HG03520 (cell line): Measurements from ENCODE around the gene PDE4A.

Experiments
- ATAC-seq: cut with Tn5 transposase; IDR thresholded peaks from one replicate; pipeline ENCODE4 v1.9.1; 2021; ENCODE audit warnings: mild to moderate bottlenecking, moderate library complexity; ENCODE audit not compliant: unreplicated experiment

The PDE4A gene

GRCh38 chr19:10505583-10506229 lies 85.4 kb downstream of the PDE4A start:
- ATAC-seq = no peak

DNA sequence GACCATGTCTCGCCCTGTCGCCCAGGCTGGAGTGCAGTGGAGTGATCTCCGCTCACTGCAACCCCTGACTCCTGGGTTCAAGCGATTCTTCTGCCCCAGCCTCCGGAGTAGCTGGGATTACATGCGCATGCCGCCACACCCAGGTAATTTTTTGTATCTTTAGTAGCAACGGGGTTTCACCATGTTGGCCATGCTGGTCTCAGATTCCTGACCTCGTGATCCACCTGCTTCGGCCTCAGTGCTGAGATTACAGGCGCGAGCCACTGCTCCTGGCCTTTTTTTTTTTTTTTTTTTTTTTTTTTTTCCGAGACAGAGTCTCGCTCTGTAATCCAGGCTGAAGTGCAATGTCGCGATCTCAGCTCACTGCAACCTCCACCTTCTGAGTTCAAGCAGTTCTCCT lies 87.7 kb downstream of the PDE4A start:
- no peak for ATAC-seq

DNA sequence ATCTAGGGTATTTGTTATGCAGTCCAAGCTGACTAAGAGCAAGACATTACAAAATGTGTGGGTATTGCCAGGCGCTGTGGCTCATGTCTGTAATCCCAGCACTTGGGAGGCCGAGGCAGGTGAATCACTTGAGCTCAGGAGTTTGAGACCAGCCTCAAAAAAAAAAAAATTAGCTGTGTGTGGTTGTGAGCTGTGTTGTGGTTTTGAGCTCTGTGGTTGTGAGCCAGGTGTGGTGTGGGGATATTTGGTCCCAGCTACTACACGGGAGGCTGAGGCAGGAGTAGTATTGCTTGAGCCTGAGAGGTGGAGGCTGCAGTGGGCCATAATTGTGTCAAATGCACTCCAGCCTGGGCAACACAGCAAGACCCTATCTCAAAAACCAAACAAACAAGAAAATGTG lies 88.4 kb downstream of the PDE4A start:
- no peak for ATAC-seq

DNA sequence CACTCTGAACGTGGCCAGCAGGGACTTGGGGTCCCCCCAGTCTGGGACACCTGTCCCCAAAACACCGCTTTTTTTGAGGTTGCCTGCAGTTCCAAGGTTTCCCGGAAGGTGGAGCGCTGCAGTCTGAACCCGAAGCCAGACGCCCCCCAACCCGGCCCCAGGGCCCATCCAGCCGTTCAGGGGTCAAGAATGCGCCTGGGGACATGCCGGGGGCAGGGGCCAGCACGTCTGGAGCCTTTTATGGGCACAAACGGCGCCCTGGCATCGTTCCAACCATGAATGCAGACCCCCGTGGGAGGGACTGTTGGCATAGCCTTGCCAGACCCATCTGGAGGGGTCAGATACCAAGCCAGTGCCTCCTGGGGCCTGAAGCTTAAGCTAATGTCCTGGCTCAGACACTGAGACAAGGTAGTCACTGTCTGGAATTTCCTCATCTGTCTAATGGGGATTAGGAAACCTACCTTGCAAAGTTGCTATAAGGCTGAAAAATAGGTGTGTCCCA lies 90.0 kb downstream of the PDE4A start:
- no peak for ATAC-seq

DNA sequence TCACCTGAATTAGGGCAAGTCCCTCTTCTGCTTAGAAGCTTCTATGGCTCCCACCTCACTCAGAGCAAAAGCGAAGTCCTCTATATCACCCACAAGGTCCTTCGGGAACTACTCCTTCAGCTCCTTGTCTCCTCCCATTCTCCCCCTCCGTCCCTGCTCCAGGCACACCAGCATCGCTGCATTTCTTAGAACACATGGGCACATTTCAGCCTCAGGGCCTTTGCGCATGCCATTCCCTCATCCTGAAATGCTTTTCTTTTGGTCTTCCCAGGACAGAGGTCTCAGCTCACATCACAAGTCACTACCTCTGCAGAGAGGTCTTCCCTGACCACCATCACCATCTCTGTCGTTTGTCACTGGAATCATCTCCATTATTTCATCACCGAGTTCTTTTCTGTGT lies 92.9 kb downstream of the PDE4A start:
- ATAC-seq = no peak

DNA sequence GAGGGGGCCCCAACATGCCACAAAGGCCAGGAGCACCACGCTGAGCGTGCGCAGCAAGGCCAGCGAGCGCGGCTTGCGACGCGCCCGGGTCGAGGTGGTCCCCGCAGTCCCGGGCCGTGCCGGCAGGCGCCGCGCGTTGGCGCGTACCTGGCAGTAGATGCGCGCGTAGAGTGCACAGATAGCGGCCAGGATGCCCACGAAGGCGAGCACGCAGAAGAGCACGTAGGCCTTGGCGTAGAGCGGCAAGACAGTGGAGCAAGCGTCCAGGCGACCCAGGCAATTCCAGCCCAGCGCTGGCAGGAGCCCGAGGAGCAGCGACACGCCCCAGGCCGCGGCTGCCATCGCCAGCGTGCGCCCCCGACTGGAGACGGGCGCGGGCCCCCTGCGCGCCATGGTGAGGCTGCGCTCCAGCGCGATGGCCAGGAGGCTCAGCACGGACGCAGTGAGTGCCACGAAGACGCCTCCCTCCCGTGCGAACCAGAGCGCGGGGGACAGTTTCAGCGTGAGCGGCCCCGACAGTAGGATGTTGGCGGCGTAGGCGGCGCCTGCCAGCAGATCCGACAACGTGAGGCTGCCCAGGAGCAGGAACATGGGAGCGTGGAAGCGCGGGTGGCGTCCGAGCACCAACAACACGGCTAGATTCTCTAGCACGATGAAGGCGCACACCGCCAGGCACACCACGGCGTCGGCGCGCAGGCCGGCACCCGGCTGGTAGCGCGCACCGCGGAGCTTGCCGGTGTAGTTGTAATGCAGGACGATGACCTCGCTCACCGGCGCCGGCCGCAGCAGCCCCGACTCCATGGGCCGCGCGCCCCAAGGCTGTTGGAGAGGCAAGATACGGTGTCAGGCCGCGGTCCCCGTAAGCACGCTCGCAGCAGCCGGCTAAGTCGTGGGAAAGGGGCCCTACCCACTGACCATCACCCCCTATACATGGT lies 94.1 kb downstream of the PDE4A start:
- ATAC-seq = no peak

DNA sequence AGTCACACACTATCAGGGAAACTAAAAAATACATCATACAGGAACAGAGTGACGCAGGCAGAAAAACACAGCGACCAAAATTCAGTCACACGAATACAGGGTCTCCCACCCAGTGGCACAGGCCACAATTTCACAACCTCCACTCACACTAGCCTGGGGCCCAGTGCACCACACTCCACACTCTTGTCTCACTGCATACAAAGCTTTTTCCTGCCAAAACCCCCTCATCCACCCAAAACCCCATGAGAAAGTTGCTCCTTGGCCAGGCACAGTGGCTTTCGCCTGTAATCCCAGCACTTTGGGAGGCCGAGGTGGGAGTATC lies 95.7 kb downstream of the PDE4A start:
- no peak for ATAC-seq

- ATAC-seq = no peak
Observed at GRCh38 chr19:10516671-10517286, 96.4 kb downstream of the PDE4A start.

GRCh38 chr19:10517361-10517759 lies 97.0 kb downstream of the PDE4A start, which contains the start of gene S1PR5:
Gene S1PR5, minus strand, starts transcription at chr19:10517447. Its CDS starts 2,436 bp downstream, at chr19:10515011.
- ATAC-seq = no peak

DNA sequence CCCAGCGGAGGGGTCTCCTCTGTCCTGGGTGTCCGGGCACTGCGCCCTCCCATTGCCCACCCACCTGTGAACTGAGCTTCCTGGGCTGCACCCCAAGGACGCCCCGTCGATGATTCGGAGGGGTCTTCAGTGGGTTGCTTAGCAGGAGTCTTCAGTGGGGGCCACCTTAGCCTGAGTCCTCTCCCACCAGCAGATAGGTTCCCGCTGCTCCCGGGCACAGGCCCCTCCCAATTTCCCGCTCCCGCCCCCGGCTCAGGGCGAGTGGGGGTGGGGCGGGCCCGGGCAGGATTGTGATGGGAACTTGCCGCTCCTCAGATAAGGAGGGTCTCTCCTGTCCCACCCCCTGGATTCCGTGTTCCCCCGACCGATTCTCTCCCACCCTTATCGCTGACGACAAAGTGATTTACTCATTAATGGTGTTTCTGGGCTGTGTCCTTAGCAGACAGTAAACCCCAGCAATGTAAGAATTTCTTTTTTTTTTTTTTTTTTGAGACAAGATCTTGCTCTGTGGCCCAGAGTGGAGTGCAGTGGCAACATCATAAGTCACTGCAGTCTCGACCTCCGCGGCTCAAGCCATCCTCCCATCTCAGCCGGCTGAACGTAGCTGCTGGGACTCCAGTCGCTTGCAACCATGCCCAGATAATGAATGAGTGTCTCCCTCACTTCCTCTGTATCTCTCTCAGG lies 97.6 kb downstream of the PDE4A start:
- ATAC-seq = no peak

- ATAC-seq = no peak
Observed at GRCh38 chr19:10518444-10519361, 98.4 kb downstream of the PDE4A start.
